HG03060 (cell line): ENCODE measurements around the gene SMG9.

Source experiments
- ATAC-seq: cut with Tn5 transposase; IDR thresholded peaks from one replicate; pipeline ENCODE4 v1.9.1; 2021; ENCODE audit warnings: low read depth, moderate number of reproducible peaks; ENCODE audit not compliant: unreplicated experiment

SMG9 gene, protein sequence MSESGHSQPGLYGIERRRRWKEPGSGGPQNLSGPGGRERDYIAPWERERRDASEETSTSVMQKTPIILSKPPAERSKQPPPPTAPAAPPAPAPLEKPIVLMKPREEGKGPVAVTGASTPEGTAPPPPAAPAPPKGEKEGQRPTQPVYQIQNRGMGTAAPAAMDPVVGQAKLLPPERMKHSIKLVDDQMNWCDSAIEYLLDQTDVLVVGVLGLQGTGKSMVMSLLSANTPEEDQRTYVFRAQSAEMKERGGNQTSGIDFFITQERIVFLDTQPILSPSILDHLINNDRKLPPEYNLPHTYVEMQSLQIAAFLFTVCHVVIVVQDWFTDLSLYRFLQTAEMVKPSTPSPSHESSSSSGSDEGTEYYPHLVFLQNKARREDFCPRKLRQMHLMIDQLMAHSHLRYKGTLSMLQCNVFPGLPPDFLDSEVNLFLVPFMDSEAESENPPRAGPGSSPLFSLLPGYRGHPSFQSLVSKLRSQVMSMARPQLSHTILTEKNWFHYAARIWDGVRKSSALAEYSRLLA

DNA sequence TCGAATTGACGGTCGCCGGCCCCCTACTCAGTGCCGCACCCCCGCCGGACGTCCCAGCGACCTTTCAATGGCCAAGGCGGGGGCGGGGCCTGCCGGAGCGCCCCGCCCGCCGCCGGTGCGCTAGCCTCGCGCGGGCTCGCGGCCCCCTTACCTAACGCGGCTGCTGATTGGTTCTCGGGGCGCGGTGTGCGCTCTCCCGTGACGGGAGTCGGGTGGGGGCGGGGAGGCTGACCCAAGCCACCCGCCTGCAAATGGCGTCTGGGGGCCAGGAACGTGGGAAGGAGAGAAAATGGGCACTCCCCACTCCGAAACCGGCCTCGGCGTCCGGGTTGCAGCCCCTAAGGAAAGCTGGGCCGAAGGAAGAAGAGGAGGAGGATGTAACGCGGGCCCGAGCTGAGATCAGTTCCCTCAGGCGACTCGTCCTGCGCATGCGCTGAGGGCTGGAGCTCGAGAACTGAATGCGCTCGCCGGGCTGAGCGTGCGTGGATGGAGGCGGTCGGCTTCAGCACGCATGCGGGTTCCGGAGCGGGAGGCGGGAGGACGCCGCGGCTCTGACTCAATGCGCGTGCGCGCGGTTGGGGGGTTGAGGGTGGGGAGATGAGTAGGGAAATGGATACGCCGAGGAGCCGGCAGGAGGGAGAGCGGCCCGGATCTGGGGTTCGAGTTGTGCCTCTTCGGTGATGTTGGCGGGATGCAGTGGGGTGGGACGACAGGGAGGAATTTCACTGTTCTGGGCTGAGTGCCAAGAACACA lies at the start of gene SMG9:
Gene SMG9 (minus strand): TSS at position 460 of the 753 bp plus-strand sequence. CDS start 4,221 bp downstream, outside the sequence.
- ATAC-seq: peak; percentile 33

DNA sequence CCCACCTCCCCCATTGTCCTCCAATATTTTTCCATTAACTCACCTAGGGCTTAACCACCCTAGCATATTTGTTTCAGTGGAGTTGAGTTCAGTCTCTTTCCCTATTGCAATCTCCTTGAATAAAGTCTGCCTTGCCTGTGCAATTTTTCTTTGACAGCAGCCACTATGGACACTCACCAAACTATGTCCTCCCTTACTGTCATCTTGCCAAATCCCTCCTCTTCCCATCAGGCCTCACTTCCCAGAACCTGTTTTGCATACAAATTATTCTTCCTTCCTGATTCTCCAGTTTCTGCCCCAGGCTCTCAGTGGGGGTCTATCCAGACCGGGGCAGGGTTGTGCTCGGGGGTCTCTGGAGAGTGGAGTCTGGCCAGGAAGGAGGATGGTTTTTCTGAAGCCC lies 49.7 kb upstream of the SMG9 start:
- no peak for ATAC-seq

DNA sequence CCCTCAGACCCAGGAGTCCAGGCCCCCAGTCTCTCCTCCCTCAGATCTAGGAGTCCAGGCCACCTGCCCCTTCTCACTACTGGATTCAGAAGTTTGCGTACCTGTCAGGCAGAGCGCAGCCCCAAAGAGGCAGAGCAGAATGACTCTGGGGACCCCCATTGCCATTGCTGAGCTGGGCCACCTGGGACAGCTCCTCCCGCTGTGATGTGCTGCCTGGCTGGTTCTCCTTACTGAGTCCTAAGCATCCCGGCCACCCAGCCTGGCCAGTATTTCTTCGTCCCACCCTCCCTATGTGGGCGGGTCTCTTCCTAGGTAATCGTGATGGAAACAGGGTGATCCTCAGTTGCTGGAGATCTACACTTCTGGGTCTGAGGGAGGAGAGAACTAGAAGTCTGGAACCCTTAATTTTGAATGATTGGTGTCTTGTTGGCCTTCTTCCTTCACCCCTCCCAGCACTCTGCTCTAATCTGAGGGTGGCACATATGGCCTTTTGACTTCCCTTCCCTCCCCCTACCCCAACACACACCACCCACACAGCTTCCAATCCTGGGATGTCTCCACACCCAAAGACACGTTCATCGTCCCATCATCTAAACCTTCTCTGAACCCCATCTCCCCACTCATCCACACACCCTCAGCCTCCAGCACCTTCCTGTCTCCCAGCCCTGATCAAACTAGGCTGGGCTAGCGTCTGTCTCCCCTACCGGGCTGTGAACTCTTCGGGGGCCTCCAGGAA lies 47.6 kb upstream of the SMG9 start, which contains the start of gene LYPD5:
Gene LYPD5 (minus strand): TSS at position 232 of the 736 bp plus-strand sequence. CDS start 67 bp downstream, at position 165.
- no peak for ATAC-seq

DNA sequence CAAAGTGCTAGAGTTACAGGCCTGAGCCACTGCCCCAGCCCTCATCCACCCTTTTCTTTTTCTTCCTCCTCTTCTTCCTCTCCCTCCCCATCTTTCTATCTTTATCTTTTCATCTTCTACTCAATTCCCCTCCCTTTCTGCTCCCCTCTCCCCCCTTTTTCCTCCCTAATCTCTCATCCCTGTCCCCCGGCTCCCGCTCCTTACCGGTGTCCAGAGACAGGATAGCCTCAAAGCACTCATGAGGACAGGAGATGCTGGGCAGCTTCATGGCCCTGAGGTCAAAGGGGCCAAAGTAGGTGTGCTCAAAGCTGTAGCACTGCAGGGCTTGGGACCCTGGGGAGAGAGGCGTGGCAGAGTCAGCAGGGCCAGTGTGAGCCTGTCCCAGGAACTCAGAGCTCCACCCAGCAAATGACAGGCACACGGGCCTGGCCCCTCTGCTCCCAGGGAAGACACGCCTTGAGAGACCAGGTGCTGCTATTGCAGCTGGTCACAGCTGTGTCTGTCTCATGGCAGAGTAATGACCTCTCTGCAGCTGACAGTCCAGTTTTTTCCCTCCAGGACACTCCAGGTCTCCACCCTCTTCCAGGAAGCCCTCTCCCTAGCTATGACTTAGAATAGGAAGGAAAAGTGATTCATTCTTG lies 44.9 kb upstream of the SMG9 start:
- no peak for ATAC-seq

DNA sequence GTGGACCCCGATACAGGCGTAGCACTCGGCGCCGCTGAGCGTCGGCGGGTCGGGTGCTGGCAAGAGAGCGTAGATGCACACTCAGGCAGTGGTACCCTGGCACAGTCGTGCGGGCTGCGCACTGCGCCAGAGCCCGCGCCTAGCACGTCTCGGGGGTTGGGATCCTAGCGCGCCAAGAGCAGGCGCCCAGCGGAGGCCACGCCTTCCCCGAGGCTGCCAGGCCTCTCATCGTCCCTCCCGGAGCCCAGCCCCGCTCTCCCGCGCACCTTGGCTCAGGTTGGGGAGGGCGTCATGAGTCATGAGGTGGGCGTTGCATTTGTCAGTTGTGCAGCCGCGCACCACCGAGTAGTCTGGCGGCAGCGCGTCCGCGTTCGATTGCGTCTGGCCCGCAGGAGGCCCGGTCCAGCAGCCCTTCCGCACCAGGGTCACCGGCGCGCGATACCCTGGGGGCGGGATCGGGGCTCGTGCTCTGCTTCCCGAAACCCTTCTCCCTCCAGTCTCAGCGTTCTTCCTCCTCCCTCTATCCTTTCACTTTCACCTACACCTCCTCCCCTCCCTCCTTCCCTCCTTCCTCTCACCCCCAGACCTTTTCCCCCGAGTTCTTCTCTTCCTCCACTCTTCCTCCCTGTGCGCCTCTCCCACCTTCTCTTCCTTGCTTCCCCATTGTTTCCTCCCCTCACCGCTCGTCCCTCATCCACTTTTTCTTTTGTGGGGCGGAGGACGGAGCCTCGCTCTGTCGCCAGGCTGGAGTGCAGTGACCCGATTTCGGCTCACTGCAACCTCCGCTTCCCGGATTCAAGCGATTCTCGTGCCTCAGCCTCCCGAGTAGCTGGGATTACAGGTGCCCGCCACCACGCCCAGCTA lies 44.0 kb upstream of the SMG9 start:
- ATAC-seq: no peak

DNA sequence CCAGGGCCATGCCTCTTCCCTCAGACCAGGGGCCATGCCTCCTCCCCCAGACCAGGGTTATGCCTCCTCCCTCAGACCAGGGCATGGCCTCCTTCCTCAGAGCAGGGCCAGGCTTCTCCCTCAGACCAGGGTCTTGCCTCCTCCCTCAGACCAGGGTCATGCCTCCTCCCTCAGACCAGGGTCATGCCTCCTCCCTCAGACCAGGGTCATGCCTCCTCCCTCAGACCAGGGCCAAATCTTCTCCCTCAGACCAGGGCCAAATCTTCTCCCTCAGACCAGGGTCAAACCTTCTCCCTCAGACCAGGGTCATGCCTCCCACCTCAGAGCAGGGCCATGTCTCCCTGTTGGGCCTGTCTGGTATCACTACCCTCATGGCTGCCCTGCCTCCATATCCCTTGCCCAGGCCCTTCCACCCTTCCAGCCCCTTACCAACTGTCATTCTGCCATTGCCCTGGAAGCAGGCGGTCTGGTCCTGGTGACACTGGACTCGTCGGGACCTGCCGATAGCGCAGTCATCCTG lies 43.3 kb upstream of the SMG9 start:
- no peak for ATAC-seq

DNA sequence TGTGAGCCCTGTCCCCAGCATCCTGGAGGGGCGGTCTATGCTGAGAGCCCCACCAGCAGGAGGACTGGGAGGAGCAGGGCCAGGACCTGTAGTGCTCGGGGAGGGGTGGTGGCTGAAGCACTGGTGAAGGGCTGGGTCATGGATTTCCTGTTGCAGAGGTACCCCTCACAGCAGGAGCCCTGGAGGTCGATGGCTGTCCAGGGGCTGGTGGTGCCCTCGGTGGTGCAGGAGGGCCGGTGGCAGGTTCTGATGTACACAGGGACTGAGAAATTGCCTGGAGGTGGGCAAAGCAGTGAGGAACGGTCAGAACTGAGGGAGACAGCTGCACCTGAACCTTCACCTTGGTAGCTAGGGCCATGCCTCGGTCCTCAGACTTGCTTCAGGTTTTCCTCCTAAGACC lies 42.8 kb upstream of the SMG9 start:
- ATAC-seq: no peak

DNA sequence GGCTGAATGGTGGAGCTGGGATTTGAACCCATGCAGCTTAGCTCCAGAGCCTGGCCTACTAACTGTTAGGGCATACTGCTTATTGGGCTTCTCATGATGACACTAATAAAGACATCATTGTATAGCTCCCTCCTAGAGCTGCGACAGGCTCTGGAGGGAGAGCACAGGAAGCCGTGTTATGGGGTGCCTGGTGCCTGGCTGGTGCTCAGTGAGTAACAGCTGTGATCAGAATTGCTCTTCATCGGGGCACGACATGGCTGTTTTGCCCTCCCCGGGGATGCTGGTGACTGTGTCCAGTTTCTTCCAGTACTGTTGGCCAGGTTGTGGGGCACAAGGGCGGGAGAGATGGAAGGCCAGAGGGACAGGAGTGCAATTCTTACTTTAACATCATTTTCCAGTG lies 42.4 kb upstream of the SMG9 start:
- no peak for ATAC-seq

DNA sequence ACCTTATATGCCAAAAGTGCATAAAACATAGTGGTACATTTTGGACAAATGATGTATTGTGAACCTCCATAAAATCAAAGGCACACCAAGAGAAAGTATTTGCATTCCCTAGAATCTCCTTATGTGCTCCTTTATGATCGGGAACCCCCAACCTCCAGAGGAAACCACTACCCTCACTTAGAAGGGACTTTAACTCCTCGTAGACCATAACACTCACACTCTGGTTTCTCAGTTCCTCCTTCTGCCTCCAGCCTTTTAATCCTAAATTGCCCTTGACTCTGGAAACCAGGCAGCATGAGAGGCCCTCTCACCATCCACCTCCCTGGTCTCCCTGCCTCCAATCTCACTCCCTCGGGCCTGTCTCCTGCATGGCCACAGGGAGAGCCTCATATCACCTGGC lies 35.8 kb upstream of the SMG9 start:
- ATAC-seq: no peak

DNA sequence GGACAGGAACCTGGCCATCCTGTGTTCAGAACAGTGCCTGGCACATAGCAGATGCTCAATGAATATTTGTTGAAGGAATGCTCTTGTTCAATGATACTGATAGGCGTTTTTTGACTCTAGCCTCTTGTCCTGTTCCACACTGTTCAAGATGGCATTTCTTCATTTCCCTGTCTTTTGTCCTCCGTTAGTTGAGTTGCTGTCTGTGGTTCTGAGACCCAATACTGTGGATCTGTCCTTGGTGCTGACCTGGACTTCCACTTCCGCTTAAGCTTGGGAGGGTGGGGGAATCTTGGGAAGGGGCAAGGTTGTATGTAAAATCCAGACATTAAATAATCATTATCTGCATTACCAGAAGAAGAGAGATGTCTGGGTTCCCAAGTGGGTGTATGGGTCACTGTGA lies 34.3 kb upstream of the SMG9 start:
- no peak for ATAC-seq

DNA sequence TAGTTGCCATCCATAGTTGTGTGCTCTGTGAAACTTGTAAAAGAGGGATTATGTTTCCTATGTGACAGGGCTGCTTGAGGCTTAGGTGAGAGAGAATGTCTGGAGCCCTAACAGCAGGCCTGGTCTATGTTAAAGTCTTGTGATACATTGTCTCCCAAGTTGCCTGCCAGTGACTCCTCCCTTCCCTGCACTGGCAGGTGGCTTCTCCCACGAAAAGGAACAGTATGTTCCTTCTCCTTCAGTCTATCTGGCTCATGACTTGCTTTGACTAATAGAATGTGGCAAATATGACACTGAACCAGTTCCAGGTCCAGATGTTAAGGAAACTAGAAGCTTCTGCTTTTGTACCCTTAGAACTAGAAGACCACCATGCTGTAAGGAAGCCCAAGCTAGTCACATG lies 31.9 kb upstream of the SMG9 start:
- ATAC-seq: no peak

DNA sequence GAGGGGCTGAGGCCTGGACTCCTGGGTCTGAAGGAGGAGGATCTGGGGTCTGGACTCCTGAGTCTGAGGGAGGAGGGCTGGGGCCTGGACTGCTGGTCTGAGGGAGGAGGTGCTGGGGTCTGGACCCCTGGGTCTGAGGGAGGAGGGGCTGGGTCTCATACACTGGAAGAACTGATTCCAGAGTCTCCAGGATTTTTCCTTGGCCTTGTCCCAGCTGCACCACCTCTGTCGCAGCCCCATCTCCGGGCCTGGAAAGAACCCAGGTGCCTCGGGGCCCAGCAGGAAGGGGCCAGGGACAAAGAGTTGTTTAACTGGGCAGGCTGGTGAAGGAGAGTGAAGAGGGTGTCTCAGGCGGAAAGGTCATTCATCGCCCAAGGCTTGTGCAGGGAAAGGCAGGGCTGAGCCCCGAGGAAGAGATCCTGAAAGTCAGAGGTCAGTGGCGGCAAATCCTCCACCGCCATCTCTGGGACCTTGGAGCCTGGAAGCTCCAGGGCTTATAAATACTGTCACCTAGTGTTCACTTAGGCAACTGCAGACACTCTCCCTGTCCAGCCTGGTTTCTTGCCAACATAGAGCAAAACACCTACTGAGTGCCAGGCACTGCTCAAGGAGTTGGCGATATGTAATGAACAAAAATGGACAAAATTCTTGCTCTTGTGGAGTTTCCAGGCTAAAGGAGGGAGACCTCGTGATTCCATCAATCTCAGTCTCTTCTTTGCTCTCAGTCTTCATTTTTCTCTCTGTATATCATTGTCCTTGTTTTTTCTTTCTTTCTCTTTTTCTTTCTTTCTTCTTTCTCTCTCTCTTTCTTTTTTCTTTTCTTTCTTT lies 30.4 kb upstream of the SMG9 start:
- no peak for ATAC-seq

DNA sequence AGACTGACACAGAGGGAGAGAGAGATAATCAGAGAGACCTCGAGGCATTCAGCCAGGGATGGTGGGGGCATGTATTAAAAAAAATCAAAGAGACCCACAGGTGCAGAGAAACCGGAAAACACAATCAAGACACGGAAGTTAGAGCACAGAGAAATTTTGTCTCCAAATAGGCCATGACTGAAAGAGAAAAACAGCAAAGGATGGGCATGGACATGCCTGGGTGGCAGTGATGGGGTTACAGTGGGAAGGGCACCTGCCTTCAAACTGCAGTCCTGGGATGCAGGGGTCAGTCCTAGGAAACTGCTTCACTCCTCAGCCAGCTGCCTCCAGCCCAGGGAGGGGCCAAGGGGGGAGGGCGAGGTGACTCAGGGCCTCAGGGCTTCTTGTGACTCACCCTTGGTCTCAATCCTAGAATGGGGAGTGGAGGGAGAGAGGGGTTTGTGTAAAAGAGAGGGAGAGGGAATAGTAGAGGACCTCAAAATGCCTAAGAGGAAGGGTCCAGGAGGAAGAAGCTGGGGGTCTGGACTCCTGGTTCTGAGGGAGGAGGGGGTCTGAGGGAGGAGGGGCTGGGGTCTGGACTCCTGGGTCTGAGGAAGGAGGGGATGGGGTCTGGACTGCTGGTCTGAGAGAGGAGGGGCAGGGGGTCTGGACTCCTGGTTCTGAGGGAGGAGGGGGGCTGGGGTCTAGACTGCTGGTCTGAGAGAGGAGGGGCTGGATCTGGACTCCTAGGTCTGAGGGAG lies 29.6 kb upstream of the SMG9 start:
- ATAC-seq: no peak

DNA sequence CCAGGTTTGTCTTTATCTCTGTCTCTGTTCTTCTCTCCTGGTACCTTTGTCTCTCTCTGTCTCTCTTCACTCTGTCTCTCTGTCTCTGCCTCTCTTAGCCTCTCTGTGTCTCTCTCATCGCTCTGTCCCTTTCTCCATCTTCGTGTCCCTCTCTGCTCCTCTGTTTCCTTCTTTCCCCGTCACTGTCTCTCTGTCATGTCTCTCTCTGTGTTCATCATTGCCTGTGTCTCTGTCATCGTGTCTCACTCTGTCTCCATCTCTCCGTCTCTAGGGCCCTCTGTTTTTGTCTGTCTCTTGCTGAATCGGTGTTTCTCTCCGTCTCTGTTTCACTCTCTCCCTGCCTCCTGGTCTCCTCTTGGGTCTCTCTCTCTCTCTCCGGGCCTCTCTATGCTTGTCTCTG lies 28.9 kb upstream of the SMG9 start:
- no peak for ATAC-seq

DNA sequence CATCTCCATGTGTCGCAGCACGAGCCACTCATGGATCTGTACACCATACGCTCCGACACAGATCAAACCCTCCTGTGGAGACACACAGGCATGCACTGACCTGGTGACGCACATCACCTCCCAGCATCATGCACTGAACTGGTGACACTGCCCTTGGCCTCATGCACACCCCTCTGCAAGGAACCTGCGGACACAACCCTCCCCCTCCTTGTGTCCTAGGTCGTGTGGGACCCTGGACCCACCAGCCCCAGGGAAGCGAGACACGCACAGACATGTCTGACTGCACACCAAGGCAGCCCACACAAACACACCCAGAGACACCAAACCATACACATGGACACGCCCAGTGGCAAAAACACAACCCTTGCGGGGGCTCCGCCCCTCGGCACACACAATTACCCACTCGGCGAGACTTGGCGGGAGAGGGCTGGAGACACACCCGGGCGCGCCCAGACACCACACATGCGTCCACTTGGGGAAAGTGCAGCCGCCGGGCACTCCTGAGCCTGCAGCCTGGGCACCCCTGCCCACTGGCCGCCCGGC lies 28.0 kb upstream of the SMG9 start:
- ATAC-seq: no peak

DNA sequence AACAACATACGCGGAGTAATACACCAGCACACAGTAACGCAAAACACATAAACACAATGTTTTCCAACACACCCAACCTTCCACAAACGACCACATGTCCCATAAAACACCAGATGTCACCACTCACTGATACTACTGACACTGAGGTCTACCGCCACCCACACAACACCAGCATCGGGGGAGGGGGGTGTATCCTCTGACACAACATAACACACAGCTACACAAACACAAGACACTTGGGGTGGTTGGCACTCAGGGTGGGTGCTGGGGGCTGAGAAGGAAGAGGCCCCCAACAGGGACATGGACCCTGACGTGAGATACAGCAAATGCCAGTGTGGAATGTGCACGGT lies 27.5 kb upstream of the SMG9 start:
- no peak for ATAC-seq

DNA sequence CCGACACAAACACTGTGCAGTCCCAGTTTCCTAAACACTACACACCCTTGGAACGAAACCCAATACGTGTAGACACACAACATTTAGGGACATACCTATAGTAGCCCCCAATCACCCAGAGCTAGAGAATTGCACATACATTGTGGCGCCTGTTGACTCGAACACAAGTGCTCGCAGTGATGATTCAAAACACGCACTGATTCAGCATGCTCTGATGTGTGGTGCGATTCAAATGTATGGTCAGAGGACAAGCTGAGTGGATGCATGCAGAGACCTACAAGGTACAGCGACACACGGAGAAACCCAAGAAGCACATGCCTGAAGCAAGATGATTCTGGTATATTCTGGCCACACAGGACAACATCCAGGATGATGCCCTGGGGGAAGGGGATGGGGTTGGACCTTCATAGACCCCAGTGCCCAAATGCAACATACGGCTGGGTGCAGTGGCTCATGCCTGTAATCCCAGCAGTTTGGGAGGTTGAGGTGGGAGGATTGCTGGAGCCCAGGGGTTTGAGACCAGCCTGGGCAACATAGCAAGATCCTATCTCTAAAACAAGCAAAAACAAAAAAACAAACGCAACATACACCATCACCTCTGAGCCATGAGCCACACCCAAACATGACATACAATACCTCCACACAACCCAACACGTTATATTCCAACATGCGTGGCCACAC lies 27.0 kb upstream of the SMG9 start:
- no peak for ATAC-seq
